ENCODE measurements around the gene MOGAT1.

Gene MOGAT1

GRCh38 chr2:222635295-222635694 lies 36.2 kb upstream of the MOGAT1 start:
- TF ChIP-seq CTCF (IDR thresholded peaks at IDR 0.05; ENCODE audit: low read depth, low read length, missing control alignments): no peak
- DNase-seq: no peak
- no peaks in the 10 kb centered on the region for H3K27me3 ChIP-seq (replicated peaks)
- no peak overlapping the region for H3K27ac ChIP-seq
- H3K36me3 ChIP-seq (replicated peaks): peaks cover 26% of the 10 kb centered on the region
- in situ Hi-C loops (cut with HindIII; ENCODE audit: low pct_ligation_motif_present, low sequenced_read_pairs): no loop called here
- no peak overlapping the region for H3K4me3 ChIP-seq (ENCODE audit: low read depth, low read length)

- H3K27ac ChIP-seq: no peak overlapping the region
- no peak for TF ChIP-seq CTCF (IDR thresholded peaks at IDR 0.05; ENCODE audit: low read depth, low read length, missing control alignments)
- in situ Hi-C loops (cut with HindIII; ENCODE audit: low pct_ligation_motif_present, low sequenced_read_pairs): no loop called here
- H3K36me3 ChIP-seq (replicated peaks): peaks cover 14% of the 10 kb centered on the region
- H3K4me3 ChIP-seq (ENCODE audit: low read depth, low read length): no peak overlapping the region
- DNase-seq: no peak
- H3K27me3 ChIP-seq (replicated peaks): no peaks in the 10 kb centered on the region
These were observed 34.4 kb upstream of the MOGAT1 start for GRCh38 chr2:222637067-222637466.

GRCh38 chr2:222641336-222641735 lies 30.1 kb upstream of the MOGAT1 start:
- Histone ChIP-seq H3K4me3 (ENCODE audit: low read depth, low read length) (no peak overlapping the region), H3K27me3 (replicated peaks) (no peaks in the 10 kb centered on the region), H3K36me3 (replicated peaks) (peaks cover 11% of the 10 kb centered on the region), H3K27ac (no peak overlapping the region)
- in situ Hi-C loops (cut with HindIII; ENCODE audit: low pct_ligation_motif_present, low sequenced_read_pairs): no loop called here
- TF ChIP-seq CTCF (IDR thresholded peaks at IDR 0.05; ENCODE audit: low read depth, low read length, missing control alignments): no peak
- DNase-seq: no peak

- H3K4me3 ChIP-seq (ENCODE audit: low read depth, low read length): no peak overlapping the region
- no peak overlapping the region for H3K27ac ChIP-seq
- no peak for DNase-seq
- no peak for TF ChIP-seq CTCF (IDR thresholded peaks at IDR 0.05; ENCODE audit: low read depth, low read length, missing control alignments)
- in situ Hi-C loops (cut with HindIII; ENCODE audit: low pct_ligation_motif_present, low sequenced_read_pairs): no loop called here
- H3K36me3 ChIP-seq (replicated peaks): peaks cover 17% of the 10 kb centered on the region
- no peaks in the 10 kb centered on the region for H3K27me3 ChIP-seq (replicated peaks)
These were observed 28.3 kb upstream of the MOGAT1 start for GRCh38 chr2:222643134-222643533.

GRCh38 chr2:222646008-222646407 lies 25.4 kb upstream of the MOGAT1 start:
- TF ChIP-seq CTCF (IDR thresholded peaks at IDR 0.05; ENCODE audit: low read depth, low read length, missing control alignments): no peak
- in situ Hi-C loops (cut with HindIII; ENCODE audit: low pct_ligation_motif_present, low sequenced_read_pairs): no loop called here

GRCh38 chr2:222649801-222650200 lies 21.7 kb upstream of the MOGAT1 start:
- TF ChIP-seq CTCF (IDR thresholded peaks at IDR 0.05; ENCODE audit: low read depth, low read length, missing control alignments): no peak
- Histone ChIP-seq H3K27me3 (replicated peaks) (no peaks in the 10 kb centered on the region), H3K36me3 (replicated peaks) (peaks cover 18% of the 10 kb centered on the region), H3K27ac (no peak overlapping the region), H3K4me3 (ENCODE audit: low read depth, low read length) (no peak overlapping the region)
- in situ Hi-C loops (cut with HindIII; ENCODE audit: low pct_ligation_motif_present, low sequenced_read_pairs): no loop called here
- no peak for DNase-seq

More at GRCh38 chr2:222646008-222646407, 25.4 kb upstream of the MOGAT1 start:
- no peak overlapping the region for H3K27ac ChIP-seq
- no peaks in the 10 kb centered on the region for H3K27me3 ChIP-seq (replicated peaks)
- no peak overlapping the region for H3K4me3 ChIP-seq (ENCODE audit: low read depth, low read length)
- peaks cover 23% of the 10 kb centered on the region for H3K36me3 ChIP-seq (replicated peaks)
- DNase-seq: no peak
